HL-60 (cell line): Measurements from ENCODE around the gene KAZALD1.
A peak's percentile ranks its signal among the peaks of the same experiment; 100 is the strongest.

Experiments
- DNase-seq, 2 experiments: peaks; one replicate each; pipeline ENCODE4 v3.0.0-alpha.2; 2010 to 2020; ENCODE audit warnings: low read depth in 1 of 2, low spot score in 1 of 2
- H3K27ac ChIP-seq: fragments of 250-450 bp; sonication (Bioruptor Pico); replicated peaks from 2 replicates; pipeline ENCODE4 v1.5.1; 2020; ENCODE audit warnings: mild to moderate bottlenecking, moderate library complexity
- H3K27me3 ChIP-seq: fragments of 250-450 bp; sonication (Bioruptor Pico); 2 replicates; pipeline ENCODE4 v1.5.1; 2021; ENCODE audit warnings: mild to moderate bottlenecking, moderate library complexity; ENCODE audit not compliant: insufficient read depth, poor library complexity, severe bottlenecking
- H3K4me3 ChIP-seq: replicated peaks from 2 replicates; pipeline ENCODE4 v1.5.1; 2011; ENCODE audit warnings: mild to moderate bottlenecking, control low read depth, low read length; ENCODE audit not compliant: insufficient read depth
- CTCF ChIP-seq: IDR thresholded peaks from one replicate; pipeline ENCODE4 v1.5.1; 2011; ENCODE audit warnings: low read length, control low read depth, inconsistent platforms; ENCODE audit not compliant: insufficient read depth
- GABPA ChIP-seq: IDR thresholded peaks from 2 replicates; pipeline ENCODE4 v1.6.1; 2012; ENCODE audit warnings: low read depth
- POLR2AphosphoS5 ChIP-seq: IDR thresholded peaks from 2 replicates; pipeline ENCODE4 v1.6.1; 2012; ENCODE audit warnings: low read depth
- REST ChIP-seq: IDR thresholded peaks from 2 replicates; pipeline ENCODE4 v1.6.1; 2012; ENCODE audit warnings: low read depth; ENCODE audit not compliant: insufficient replicate concordance
- SPI1 ChIP-seq: IDR thresholded peaks from 2 replicates; pipeline ENCODE4 v1.6.1; 2012; ENCODE audit warnings: low read depth, mild to moderate bottlenecking, borderline replicate concordance

KAZALD1 gene

GRCh38 chr10:101069441-101069840, 7.7 kb downstream of the KAZALD1 start:
- no peak for DNase-seq
- TF ChIP-seq GABPA, result no peak
- no peak for TF ChIP-seq REST
- TF ChIP-seq SPI1, result no peak
- TF ChIP-seq CTCF, result no peak
- no peak for TF ChIP-seq POLR2AphosphoS5
- H3K27me3 ChIP-seq, result no peaks in the 10 kb centered on the region
- no peak overlapping the region for H3K4me3 ChIP-seq
- H3K27ac ChIP-seq, result no peak overlapping the region

- Histone ChIP-seq H3K27ac (no peak overlapping the region; the same call in 1 of the 2 replicates), H3K27me3 (peaks cover 2% of the 10 kb centered on the region), H3K4me3 (no peak overlapping the region)
- TF ChIP-seq REST, result no peak
- no peak for TF ChIP-seq CTCF
- TF ChIP-seq GABPA, result no peak
- TF ChIP-seq SPI1, result no peak
- no peak for TF ChIP-seq POLR2AphosphoS5
- DNase-seq, result no peak
Observed at GRCh38 chr10:101070098-101070497, 8.3 kb downstream of the KAZALD1 start.

- Histone ChIP-seq H3K27ac (peak overlapping the region; percentile 70), H3K27me3 (peaks cover 7% of the 10 kb centered on the region), H3K4me3 (no peak overlapping the region)
- peak; percentile 83 to 98 for DNase-seq
- TF ChIP-seq GABPA (no peak), REST (peak; percentile 51), CTCF (no peak), POLR2AphosphoS5 (peak; percentile 80), SPI1 (peak; percentile 98)
Observed at GRCh38 chr10:101071267-101071884, 9.6 kb downstream of the KAZALD1 start.
